HG02852 (cell line): ENCODE measurements around the gene CYP1A2.
"Not testable (repeated sequence)": the region's sequence is repeated elsewhere in the genome, so short reads cannot be mapped to it uniquely, and the experiment has no call there.

Experiments used
- ATAC-seq: cut with Tn5 transposase; IDR thresholded peaks from one replicate; pipeline ENCODE4 v1.9.1; 2021; ENCODE audit warnings: mild to moderate bottlenecking, moderate library complexity; ENCODE audit not compliant: unreplicated experiment

The CYP1A2 gene

GRCh38 chr15:74775132-74775562 is 26.5 kb downstream of the CYP1A2 start:
- no peak for ATAC-seq

GRCh38 chr15:74775894-74776293 is 27.2 kb downstream of the CYP1A2 start:
- ATAC-seq, result no peak

- no peak for ATAC-seq
Observed at GRCh38 chr15:74776821-74777768, 28.4 kb downstream of the CYP1A2 start.

DNA sequence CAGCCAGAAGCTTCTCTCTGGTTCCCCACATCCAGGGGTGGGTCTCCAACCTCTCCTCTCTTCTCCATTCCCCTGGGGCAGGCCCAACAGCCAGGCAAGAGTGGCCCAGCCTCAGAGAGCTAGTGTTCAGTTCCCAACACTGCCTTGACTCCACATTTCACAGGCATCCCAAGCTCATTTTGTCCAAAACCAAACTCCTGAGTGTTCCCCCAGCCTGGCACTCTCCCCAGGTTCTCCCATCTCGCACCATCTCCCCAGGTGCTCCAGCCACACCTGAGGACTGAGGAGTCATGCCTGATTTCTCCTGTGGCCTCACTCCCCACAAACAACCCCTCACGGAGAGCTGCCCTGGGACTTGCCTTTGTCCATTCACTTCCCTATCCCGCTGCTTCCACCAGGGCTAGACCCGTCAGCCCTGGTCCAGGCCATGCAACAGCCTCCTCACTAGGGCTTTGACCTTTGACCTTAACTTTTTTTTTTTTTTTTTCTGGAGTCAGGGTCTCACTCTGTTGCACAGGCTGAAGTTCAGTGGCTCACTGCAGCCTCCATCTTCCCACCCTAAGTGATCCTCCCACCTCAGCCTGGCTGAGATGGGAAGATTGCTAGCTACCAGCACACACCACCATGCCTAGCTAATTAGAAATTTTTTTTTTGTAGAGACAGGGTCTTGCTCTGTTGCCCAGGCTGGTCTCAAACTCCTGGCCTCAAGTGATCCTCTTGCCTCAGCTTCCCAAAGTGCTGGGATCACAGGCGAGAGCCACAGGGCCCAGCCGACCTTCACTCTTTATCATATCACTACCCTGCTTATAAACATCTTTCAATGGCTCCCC is 29.3 kb downstream of the CYP1A2 start:
- ATAC-seq, result no peak

DNA sequence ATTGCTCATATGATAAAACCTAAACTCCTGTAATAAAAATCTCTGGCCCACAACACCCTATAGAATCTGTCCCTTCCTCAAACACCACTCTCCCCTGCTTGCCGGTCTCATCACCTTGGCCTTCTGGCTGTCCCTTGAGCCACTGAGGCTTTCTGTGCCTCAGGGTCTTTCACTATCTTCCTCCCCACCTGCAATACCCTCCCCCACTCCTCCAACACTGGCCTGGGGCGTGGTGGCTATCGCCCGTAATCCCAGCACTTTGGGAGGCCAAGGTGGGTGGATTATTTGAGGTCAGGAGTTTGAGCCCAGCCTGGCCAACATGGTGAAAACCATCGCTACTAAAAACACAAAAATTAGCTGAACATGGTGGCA is 29.9 kb downstream of the CYP1A2 start:
- no peak for ATAC-seq

GRCh38 chr15:74779162-74779648 is 30.6 kb downstream of the CYP1A2 start:
- no peak for ATAC-seq

DNA sequence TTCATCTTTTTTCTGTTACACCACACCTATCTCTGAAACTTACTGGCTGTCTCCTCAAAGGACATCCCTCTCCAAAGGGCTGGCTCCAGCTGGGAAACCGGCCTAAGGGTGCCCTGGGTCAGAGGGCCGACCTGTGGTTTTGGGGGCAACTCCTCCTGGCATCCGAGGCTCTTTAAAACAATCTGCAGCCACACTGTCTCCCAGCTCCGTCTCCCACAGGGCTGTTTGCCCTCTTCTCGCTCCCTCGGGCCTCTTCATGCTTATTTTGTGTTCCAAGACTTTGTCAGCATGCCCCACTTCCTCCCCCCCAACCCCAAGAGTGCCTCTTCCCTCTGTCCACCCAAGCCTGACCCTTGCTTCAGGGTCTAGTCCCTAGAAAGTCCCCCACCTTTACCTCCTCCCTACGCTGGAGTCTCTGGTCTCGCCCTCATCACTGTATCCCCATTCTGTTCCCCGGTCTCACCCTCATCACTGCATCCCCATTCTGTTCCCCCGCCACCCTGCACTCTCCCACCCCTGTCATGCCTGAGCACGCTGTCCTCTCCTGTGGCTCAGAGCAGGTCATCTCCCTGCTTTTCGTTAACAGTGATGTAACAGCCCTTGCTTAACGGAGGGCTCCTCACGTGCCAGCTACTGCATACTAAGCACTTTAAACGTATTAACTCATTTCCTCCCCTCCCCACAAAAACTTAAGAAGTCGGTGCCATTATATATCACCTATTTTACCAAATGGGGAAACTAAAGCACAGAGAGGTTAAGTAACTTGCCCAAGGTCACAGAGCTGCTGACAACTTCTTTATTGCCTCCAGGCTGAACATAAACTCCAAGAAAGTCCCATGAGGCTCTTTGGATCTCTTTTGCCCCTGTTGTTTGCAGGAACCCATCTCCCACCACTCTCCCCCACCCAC is 32.1 kb downstream of the CYP1A2 start:
- no peak for ATAC-seq

GRCh38 chr15:74781431-74782258 is 33.0 kb downstream of the CYP1A2 start, which contains the start of gene CSK:
CSK (plus strand) TSS chr15:74782080; CDS start chr15:74798298, 16,218 bp downstream.
- peak; percentile 34 for ATAC-seq

GRCh38 chr15:74782259-74783071 is 33.8 kb downstream of the CYP1A2 start:
- peak; percentile 14 for ATAC-seq

DNA sequence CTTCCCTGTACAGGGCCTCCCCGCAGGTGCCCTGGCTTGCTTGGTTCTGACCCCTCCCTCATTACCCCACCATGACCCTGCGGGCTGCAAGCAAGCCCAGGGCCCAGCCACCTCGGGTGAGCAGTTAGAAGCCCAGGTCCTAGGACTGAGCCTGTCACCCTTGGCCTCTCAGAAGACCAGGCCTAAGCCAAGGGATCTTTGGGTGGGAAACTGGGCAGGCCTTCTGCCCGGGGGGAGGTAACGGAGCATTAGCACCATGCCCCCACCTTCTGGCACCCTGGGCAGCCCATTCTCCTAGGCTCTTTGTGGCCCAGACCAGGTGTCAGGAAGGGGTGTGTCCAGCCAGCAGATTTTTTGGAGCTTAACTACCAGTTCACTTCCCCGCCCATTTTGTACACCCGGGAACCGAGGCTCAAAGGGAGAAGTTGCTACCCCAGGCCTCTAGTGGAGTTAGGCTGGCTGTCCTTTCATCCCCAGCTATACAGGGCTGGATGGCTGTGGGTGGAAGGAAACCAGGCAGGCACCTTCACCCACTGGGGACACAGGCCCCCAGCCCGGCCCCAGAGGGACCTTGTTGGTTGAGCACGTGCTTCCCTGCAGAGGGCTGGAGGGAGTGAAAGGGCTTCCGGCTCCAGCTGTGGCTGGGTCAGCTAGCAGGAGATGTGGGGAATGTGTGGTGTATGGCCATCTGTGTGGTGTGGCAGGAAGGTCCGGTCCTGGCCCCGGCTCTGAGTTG is 34.6 kb downstream of the CYP1A2 start:
- no peak for ATAC-seq

- ATAC-seq, result no peak
Observed at GRCh38 chr15:74783808-74784175, 35.1 kb downstream of the CYP1A2 start.

GRCh38 chr15:74784426-74785193 is 36.0 kb downstream of the CYP1A2 start:
- ATAC-seq, result no peak

DNA sequence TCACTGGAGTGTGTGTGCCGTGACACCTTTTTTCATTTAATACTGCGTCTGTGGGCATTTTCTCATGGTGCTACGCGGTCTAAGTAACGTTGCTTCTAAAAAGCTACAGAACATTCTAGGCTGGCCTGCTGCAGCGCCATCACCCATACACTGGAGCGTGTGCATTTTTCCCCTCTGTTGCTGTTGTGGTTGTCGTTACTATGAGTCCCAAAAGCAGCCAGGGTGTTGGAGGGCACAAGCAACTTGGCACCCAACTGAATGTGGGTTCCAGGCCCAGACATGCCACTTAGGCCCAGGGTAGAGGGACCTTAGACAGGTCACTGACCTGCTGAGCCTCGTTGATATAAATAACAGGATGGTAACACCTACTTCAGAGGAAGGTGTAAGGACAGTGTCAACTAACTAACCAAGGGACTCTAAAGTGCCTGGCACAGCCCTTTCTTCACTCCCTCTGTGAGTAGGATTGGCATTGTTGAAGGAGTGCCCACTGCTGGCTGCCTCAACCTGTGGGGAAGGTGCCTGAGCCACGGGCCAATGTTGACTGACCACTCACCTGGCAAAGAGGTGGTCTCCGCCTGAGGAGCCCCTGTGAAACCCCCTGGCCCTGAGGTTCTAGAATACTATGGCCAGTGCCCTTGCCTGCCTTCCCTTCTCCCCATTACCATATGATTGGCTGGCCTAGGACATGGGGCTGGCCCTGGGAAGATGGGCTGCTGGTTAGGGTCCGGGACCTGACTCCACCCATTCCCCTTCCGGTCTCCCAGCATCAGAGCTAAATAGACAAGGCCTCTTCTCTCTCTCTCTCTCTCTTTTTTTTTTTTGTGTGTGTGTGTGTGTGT is 36.8 kb downstream of the CYP1A2 start:
- ATAC-seq, result no peak

DNA sequence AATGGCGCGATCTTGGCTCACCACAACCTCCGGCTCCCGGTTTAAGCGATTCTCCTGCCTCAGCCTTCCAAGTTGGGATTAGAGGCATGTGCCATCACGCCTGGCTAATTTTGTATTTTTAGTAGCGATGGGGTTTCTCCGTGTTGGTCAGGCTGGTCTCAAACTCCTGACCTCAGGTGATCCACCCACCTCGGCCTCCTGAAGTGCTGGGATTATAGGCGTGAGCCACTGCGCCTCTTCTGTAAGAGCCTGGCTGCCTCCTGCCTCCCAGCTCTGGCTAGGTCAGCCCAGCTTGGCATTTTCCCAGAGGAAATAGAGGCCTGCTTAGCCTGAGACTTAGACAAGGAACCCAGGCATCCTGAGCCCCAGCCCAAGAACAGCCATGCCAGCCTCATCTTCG is 37.4 kb downstream of the CYP1A2 start:
- not testable (repeated sequence) for ATAC-seq

GRCh38 chr15:74786551-74787165 is 38.0 kb downstream of the CYP1A2 start:
- ATAC-seq, result no peak
